HepG2 (cell line): ENCODE measurements around the gene PTPRM. TPM values are rescaled to one million over a fixed set of nuclear protein-coding genes. Genes with fewer than 3 reads are reported as not detected.

Source experiments
- ATAC-seq: fragments of 200-7000 bp; cut with Tn5 transposase; 3 replicates; pipeline ENCODE4 v1.9.1; 2020; ENCODE audit warnings: mild to moderate bottlenecking, moderate library complexity
- BruUV-seq: library from RNA; stranded (reverse); fragments of 400-500 nt; replicated peaks from 2 replicates; lab custom pipeline; 2021; lab: Mats Ljungman, UMichigan
- CTCF ChIA-PET: fragments of 300-600 bp; formaldehyde crosslinking; extraction: SDS; loops from one replicate; lab custom pipeline; 2021; ENCODE audit warnings: low total read pairs, inconsistent platforms, low intra/inter-chr PET ratio; lab: Yijun Ruan, JAX
- POLR2A ChIA-PET: fragments of 350-600 bp; sonication (Branson Sonifier 250); formaldehyde crosslinking; loops from one replicate; lab custom pipeline; 2020; ENCODE audit warnings: antibody characterized with exemption, inconsistent platforms; lab: Yijun Ruan, JAX
- DNase-seq: peaks from one replicate; pipeline ENCODE4 v3.0.0-alpha.2; 2015; ENCODE audit warnings: low spot score
- FAIRE-seq: peaks from 3 replicates; lab custom pipeline; 2011; peaks lifted over from hg19 to GRCh38; lab: Jason Lieb, UNC
- H2AFZ ChIP-seq: one replicate; pipeline ENCODE4 v1.6.1; 2011; ENCODE audit warnings: low read length, inconsistent platforms
- H3K27ac ChIP-seq: fragments of 300-600 bp; 3 replicates; pipeline ENCODE4 v1.8.0; 2011; ENCODE audit warnings: mixed run types, mild to moderate bottlenecking, mixed read lengths, low read length, inconsistent platforms; ENCODE audit not compliant: insufficient read depth; ENCODE audit errors: extremely low read length
- H3K27me3 ChIP-seq, 2 experiments: fragments of 200-600 bp in 1 of 2; 2 replicates in 1 of 2; 3 replicates in 1 of 2; pipeline versions ENCODE4 v1.6.0 to v1.8.0; 2011; ENCODE audit warnings: low read length in 2 of 2, mild to moderate bottlenecking in 2 of 2, moderate library complexity in 2 of 2, inconsistent platforms in 1 of 2; ENCODE audit not compliant: insufficient read depth in 2 of 2, control insufficient read depth in 1 of 2
- H3K36me3 ChIP-seq, 2 experiments: fragments of 200-600 bp in 1 of 2; replicated peaks in 1 of 2; 2 replicates in 1 of 2; 3 replicates in 1 of 2; pipeline versions ENCODE4 v1.5.1 to v1.8.0; 2011; ENCODE audit warnings: low read length in 2 of 2, inconsistent platforms in 1 of 2; ENCODE audit not compliant: insufficient read depth in 2 of 2, control insufficient read depth in 1 of 2
- H3K4me1 ChIP-seq: 2 replicates; pipeline ENCODE4 v1.5.1; 2012; ENCODE audit warnings: low read length, inconsistent platforms; ENCODE audit not compliant: insufficient read depth
- H3K4me2 ChIP-seq: 2 replicates; pipeline ENCODE4 v1.6.0; 2011; ENCODE audit warnings: low read depth, low read length, inconsistent platforms
- H3K4me3 ChIP-seq, 3 experiments: fragments of 200-600 bp in 1 of 3; sonication (generic), shearing (Covaris generic) in 1 of 3; replicated peaks in 1 of 3; 2 replicates each; pipeline ENCODE4 v1.5.1; 2011 to 2016; ENCODE audit warnings: low read length in 3 of 3, inconsistent platforms in 2 of 3, low read depth in 2 of 3, mild to moderate bottlenecking in 2 of 3, control low read depth in 1 of 3, mixed read lengths in 1 of 3; ENCODE audit not compliant: insufficient read depth in 1 of 3
- H3K79me2 ChIP-seq: one replicate; pipeline ENCODE4 v1.6.1; 2011; ENCODE audit warnings: low read length, inconsistent platforms; ENCODE audit not compliant: insufficient read depth
- H3K9ac ChIP-seq: 2 replicates; pipeline ENCODE4 v1.6.0; 2011; ENCODE audit warnings: mild to moderate bottlenecking, low read depth, low read length, inconsistent platforms; ENCODE audit not compliant: insufficient read depth
- H3K9me3 ChIP-seq: 2 replicates; pipeline ENCODE4 v1.5.1; 2012; ENCODE audit warnings: mild to moderate bottlenecking, low read length
- H4K20me1 ChIP-seq: 2 replicates; pipeline ENCODE4 v1.6.0; 2011; ENCODE audit warnings: inconsistent platforms, mild to moderate bottlenecking, low read length, moderate library complexity; ENCODE audit not compliant: insufficient read depth
- AHR ChIP-seq: IDR thresholded peaks from 2 replicates; pipeline ENCODE4 v1.6.1; 2018; ENCODE audit warnings: missing genetic modification reagents, missing compliant biosample characterization
- ZFP90 ChIP-seq: sonication (generic); formaldehyde crosslinking; IDR thresholded peaks from 2 replicates; pipeline ENCODE4 v1.8.0; 2022; ENCODE audit warnings: missing genetic modification reagents, mild to moderate bottlenecking, inconsistent platforms, borderline replicate concordance
- ZNF781 ChIP-seq: sonication (generic); formaldehyde crosslinking; IDR thresholded peaks from 2 replicates; pipeline ENCODE4 v1.5.1; 2020; ENCODE audit warnings: borderline replicate concordance, mild to moderate bottlenecking, missing genetic modification reagents; ENCODE audit errors: not compliant biosample characterization
- ZNF800 ChIP-seq: sonication (generic); formaldehyde crosslinking; IDR thresholded peaks from 2 replicates; pipeline ENCODE4 v1.4.0; 2020; ENCODE audit warnings: missing genetic modification reagents
- WGBS: methylation state at CpG from one replicate; pipeline ENCODE4 v1.1.6; 2017; ENCODE audit warnings: low lambda C conversion rate; 5-methylcytosine and 5-hydroxymethylcytosine counted together
- in situ Hi-C: cut with HindIII; loops from 2 replicates; pipeline ENCODE4 v1.10.0; 2017; ENCODE audit warnings: low pct_unique_long_range_greater_than_20kb; ENCODE audit not compliant: extremely low pct_ligation_motif_present
- intact Hi-C: fragments of 100-400 bp; cut with micrococcal nuclease; formaldehyde crosslinking; loops from one replicate; pipeline ENCODE4 v1.10.0; 2022; ENCODE audit not compliant: unreplicated experiment
- polyA plus RNA-seq, 8 experiments: library from polyadenylated mRNA; depleted of rRNA in 3 of 8; stranded (reverse) in 7 of 8; unstranded in 1 of 8; fragments of >200 nt; fragmentation: Illumina TruSeq in 4 of 8; extraction: Trizol in 4 of 8; gene quantifications; 2 replicates each; pipeline versions ENCODE4 v1.2.1 to v1.2.3, GENCODE V29; 2011 to 2016; ENCODE audit warnings: low read depth in 4 of 8, missing spikeins in 1 of 8, mixed read lengths in 1 of 8; ENCODE audit not compliant: insufficient read depth in 1 of 8
- total RNA-seq, 5 experiments: library from RNA; depleted of rRNA; stranded (reverse); fragments of >200 nt; fragmentation: Illumina TruSeq; extraction: Trizol; gene quantifications; 2 replicates each; pipeline ENCODE4 v1.2.3, GENCODE V29; 2016; ENCODE audit warnings: low read depth in 1 of 5
- TF ChIP-seq, protein P1 (sequence below): sonication (generic); formaldehyde crosslinking; IDR thresholded peaks from 2 replicates; pipeline ENCODE4 v1.5.1; 2020; ENCODE audit warnings: missing genetic modification reagents, mild to moderate bottlenecking, borderline replicate concordance
- TF ChIP-seq, protein P2 (sequence below): fragments of 450-650 bp; IDR thresholded peaks from 2 replicates; pipeline ENCODE4 v1.6.1; 2017; ENCODE audit warnings: mild to moderate bottlenecking

The PTPRM gene
- total and polyA plus RNA-seq, 2 of the 13 experiments (the other 11 are each of a cell fraction or from before 2014, with no cell fraction given): 12.6 to 108 TPM

- TF ChIP-seq, protein P1, sequence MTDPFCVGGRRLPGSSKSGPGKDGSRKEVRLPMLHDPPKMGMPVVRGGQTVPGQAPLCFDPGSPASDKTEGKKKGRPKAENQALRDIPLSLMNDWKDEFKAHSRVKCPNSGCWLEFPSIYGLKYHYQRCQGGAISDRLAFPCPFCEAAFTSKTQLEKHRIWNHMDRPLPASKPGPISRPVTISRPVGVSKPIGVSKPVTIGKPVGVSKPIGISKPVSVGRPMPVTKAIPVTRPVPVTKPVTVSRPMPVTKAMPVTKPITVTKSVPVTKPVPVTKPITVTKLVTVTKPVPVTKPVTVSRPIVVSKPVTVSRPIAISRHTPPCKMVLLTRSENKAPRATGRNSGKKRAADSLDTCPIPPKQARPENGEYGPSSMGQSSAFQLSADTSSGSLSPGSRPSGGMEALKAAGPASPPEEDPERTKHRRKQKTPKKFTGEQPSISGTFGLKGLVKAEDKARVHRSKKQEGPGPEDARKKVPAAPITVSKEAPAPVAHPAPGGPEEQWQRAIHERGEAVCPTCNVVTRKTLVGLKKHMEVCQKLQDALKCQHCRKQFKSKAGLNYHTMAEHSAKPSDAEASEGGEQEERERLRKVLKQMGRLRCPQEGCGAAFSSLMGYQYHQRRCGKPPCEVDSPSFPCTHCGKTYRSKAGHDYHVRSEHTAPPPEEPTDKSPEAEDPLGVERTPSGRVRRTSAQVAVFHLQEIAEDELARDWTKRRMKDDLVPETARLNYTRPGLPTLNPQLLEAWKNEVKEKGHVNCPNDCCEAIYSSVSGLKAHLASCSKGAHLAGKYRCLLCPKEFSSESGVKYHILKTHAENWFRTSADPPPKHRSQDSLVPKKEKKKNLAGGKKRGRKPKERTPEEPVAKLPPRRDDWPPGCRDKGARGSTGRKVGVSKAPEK: no peak
Measured at GRCh38 chr18:8431036-8431435, 863.9 kb downstream of the PTPRM start (continued).

DNA sequence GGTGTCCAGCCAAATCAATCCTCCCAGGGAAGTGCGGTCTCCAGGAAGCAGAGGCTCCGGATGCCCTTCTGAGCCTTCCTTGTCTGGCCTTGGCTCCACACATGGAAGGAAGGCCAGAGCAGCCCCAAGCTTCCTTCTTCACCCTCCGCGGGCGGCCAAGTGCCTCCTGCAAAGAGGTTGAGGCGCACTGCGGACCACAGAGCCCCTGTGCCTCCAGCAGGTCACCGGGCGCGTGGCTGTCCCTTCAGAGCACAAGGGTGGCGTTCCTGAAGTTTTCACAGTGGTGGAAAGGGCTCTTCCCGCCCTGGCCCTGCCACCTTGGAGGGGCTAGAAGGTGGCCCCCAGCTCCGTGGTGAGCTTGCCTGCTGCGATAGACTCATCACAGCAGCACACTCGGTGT lies 866.2 kb downstream of the PTPRM start:
- Histone ChIP-seq H3K9ac (no peak overlapping the region), H3K4me3 (no peak overlapping the region), H3K4me1 (no peaks in the 10 kb centered on the region), H3K9me3 (no peaks in the 10 kb centered on the region), H4K20me1 (no peaks in the 10 kb centered on the region), H3K27ac (no peak overlapping the region), H3K79me2 (no peaks in the 10 kb centered on the region), H3K4me2 (no peak overlapping the region), H3K36me3 (no peaks in the 10 kb centered on the region), H3K27me3 (peaks cover 0 to 41% of the 10 kb centered on the region in 2 experiments; a peak in 2 of 5 replicates), H2AFZ (no peak overlapping the region)
- FAIRE-seq (no peak), DNase-seq (no peak), ATAC-seq (no peak)
- CTCF ChIA-PET: no interaction called here
- in situ Hi-C loops (no loop called here), intact Hi-C loops (no loop called here)
- BruUV-seq: no TSS peak
- POLR2A ChIA-PET: no interaction called here
- WGBS: 64% methylated on average over 7 of the region's 15 CpGs
- TF ChIP-seq ZNF800 (CRISPR knock-in tag) (no peak), ZFP90 (no peak), ZNF781 (CRISPR knock-in tag) (no peak), AHR (no peak)
- TF ChIP-seq, protein P2, sequence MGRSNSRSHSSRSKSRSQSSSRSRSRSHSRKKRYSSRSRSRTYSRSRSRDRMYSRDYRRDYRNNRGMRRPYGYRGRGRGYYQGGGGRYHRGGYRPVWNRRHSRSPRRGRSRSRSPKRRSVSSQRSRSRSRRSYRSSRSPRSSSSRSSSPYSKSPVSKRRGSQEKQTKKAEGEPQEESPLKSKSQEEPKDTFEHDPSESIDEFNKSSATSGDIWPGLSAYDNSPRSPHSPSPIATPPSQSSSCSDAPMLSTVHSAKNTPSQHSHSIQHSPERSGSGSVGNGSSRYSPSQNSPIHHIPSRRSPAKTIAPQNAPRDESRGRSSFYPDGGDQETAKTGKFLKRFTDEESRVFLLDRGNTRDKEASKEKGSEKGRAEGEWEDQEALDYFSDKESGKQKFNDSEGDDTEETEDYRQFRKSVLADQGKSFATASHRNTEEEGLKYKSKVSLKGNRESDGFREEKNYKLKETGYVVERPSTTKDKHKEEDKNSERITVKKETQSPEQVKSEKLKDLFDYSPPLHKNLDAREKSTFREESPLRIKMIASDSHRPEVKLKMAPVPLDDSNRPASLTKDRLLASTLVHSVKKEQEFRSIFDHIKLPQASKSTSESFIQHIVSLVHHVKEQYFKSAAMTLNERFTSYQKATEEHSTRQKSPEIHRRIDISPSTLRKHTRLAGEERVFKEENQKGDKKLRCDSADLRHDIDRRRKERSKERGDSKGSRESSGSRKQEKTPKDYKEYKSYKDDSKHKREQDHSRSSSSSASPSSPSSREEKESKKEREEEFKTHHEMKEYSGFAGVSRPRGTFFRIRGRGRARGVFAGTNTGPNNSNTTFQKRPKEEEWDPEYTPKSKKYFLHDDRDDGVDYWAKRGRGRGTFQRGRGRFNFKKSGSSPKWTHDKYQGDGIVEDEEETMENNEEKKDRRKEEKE: no peak
